ENCODE results near the gene DPP9.
"Not testable (repeated sequence)": the region's sequence is repeated elsewhere in the genome, so short reads cannot be mapped to it uniquely, and the experiment has no call there.

The DPP9 gene

GRCh38 chr19:4686700-4687099 is 36.9 kb downstream of the DPP9 start:
- Histone ChIP-seq H3K4me3 (ENCODE audit: low read length in 2 of 2) (no peak overlapping the region), H3K27me3 (ENCODE audit: control insufficient read depth in 1 of 2, insufficient read depth in 2 of 2, low read length in 2 of 2) (no peaks in the 10 kb centered on the region), H3K36me3 (ENCODE audit: control insufficient read depth in 2 of 2, insufficient read depth in 2 of 2, low read length in 2 of 2) (peaks cover 34 to 47% of the 10 kb centered on the region in 2 donors), H3K27ac (ENCODE audit: low read length) (no peak overlapping the region), H3K4me1 (ENCODE audit: control insufficient read depth, insufficient read depth, low read length) (no peaks in the 10 kb centered on the region), H3K9me3 (ENCODE audit: control insufficient read depth in 2 of 2, low read length in 2 of 2) (no peaks in the 10 kb centered on the region), H3K9ac (ENCODE audit: low read length in 2 of 2) (no peak overlapping the region)

- Histone ChIP-seq H3K36me3 (ENCODE audit: control insufficient read depth in 2 of 2, insufficient read depth in 2 of 2, low read length in 2 of 2) (peaks cover 20 to 39% of the 10 kb centered on the region in 2 donors), H3K4me3 (ENCODE audit: low read length in 2 of 2) (no peak overlapping the region), H3K27ac (ENCODE audit: low read length) (no peak overlapping the region), H3K4me1 (ENCODE audit: control insufficient read depth, insufficient read depth, low read length) (no peaks in the 10 kb centered on the region), H3K9me3 (ENCODE audit: control insufficient read depth in 2 of 2, low read length in 2 of 2) (no peaks in the 10 kb centered on the region), H3K9ac (ENCODE audit: low read length in 2 of 2) (no peak overlapping the region), H3K27me3 (ENCODE audit: control insufficient read depth in 1 of 2, insufficient read depth in 2 of 2, low read length in 2 of 2) (no peaks in the 10 kb centered on the region)
Measured at GRCh38 chr19:4684312-4685095, 39.1 kb downstream of the DPP9 start.

GRCh38 chr19:4682417-4683200 is 41.0 kb downstream of the DPP9 start:
- Histone ChIP-seq H3K9ac (ENCODE audit: low read length in 2 of 2) (no peak overlapping the region), H3K4me3 (ENCODE audit: low read length in 2 of 2) (no peak overlapping the region), H3K27me3 (ENCODE audit: control insufficient read depth in 1 of 2, insufficient read depth in 2 of 2, low read length in 2 of 2) (no peaks in the 10 kb centered on the region), H3K4me1 (ENCODE audit: control insufficient read depth, insufficient read depth, low read length) (no peaks in the 10 kb centered on the region), H3K27ac (ENCODE audit: low read length) (no peak overlapping the region), H3K9me3 (ENCODE audit: control insufficient read depth in 2 of 2, low read length in 2 of 2) (no peaks in the 10 kb centered on the region), H3K36me3 (ENCODE audit: control insufficient read depth in 2 of 2, insufficient read depth in 2 of 2, low read length in 2 of 2) (peaks cover 19 to 33% of the 10 kb centered on the region in 2 donors)

GRCh38 chr19:4680021-4680420 is 43.6 kb downstream of the DPP9 start:
- peaks cover 5 to 26% of the 10 kb centered on the region in 2 donors for H3K36me3 ChIP-seq (ENCODE audit: control insufficient read depth in 2 of 2, insufficient read depth in 2 of 2, low read length in 2 of 2)
- H3K27me3 ChIP-seq (ENCODE audit: control insufficient read depth in 1 of 2, insufficient read depth in 2 of 2, low read length in 2 of 2); H3K9ac ChIP-seq (ENCODE audit: low read length in 2 of 2); H3K4me3 ChIP-seq (ENCODE audit: low read length in 2 of 2); H3K27ac ChIP-seq (ENCODE audit: low read length); H3K9me3 ChIP-seq (ENCODE audit: control insufficient read depth in 2 of 2, low read length in 2 of 2); H3K4me1 ChIP-seq (ENCODE audit: control insufficient read depth, insufficient read depth, low read length): not testable (repeated sequence)

- Histone ChIP-seq H3K4me3 (ENCODE audit: low read length in 2 of 2) (no peak overlapping the region), H3K27ac (ENCODE audit: low read length) (no peak overlapping the region), H3K36me3 (ENCODE audit: control insufficient read depth in 2 of 2, insufficient read depth in 2 of 2, low read length in 2 of 2) (peaks cover 4 to 25% of the 10 kb centered on the region in 2 donors), H3K9me3 (ENCODE audit: control insufficient read depth in 2 of 2, low read length in 2 of 2) (no peaks in the 10 kb centered on the region), H3K9ac (ENCODE audit: low read length in 2 of 2) (no peak overlapping the region), H3K27me3 (ENCODE audit: control insufficient read depth in 1 of 2, insufficient read depth in 2 of 2, low read length in 2 of 2) (no peaks in the 10 kb centered on the region), H3K4me1 (ENCODE audit: control insufficient read depth, insufficient read depth, low read length) (no peaks in the 10 kb centered on the region)
Measured at GRCh38 chr19:4678881-4679790, 44.5 kb downstream of the DPP9 start.

GRCh38 chr19:4676955-4677731 is 46.5 kb downstream of the DPP9 start:
- no peak overlapping the region for H3K4me3 ChIP-seq (ENCODE audit: low read length in 2 of 2)
- no peak overlapping the region for H3K9ac ChIP-seq (ENCODE audit: low read length in 2 of 2)
- H3K27ac ChIP-seq (ENCODE audit: low read length), result no peak overlapping the region
- H3K36me3 ChIP-seq (ENCODE audit: control insufficient read depth in 2 of 2, insufficient read depth in 2 of 2, low read length in 2 of 2), result peaks cover 0 to 12% of the 10 kb centered on the region in 2 donors
- H3K4me1 ChIP-seq (ENCODE audit: control insufficient read depth, insufficient read depth, low read length), result no peaks in the 10 kb centered on the region
- no peaks in the 10 kb centered on the region for H3K27me3 ChIP-seq (ENCODE audit: control insufficient read depth in 1 of 2, insufficient read depth in 2 of 2, low read length in 2 of 2)
- H3K9me3 ChIP-seq (ENCODE audit: control insufficient read depth in 2 of 2, low read length in 2 of 2), result no peaks in the 10 kb centered on the region

GRCh38 chr19:4675346-4675745 is 48.3 kb downstream of the DPP9 start:
- H3K36me3 ChIP-seq (ENCODE audit: control insufficient read depth in 2 of 2, insufficient read depth in 2 of 2, low read length in 2 of 2), result peaks cover 0 to 12% of the 10 kb centered on the region in 2 donors
- no peak overlapping the region for H3K9ac ChIP-seq (ENCODE audit: low read length in 2 of 2)
- no peaks in the 10 kb centered on the region for H3K27me3 ChIP-seq (ENCODE audit: control insufficient read depth in 1 of 2, insufficient read depth in 2 of 2, low read length in 2 of 2)
- no peaks in the 10 kb centered on the region for H3K9me3 ChIP-seq (ENCODE audit: control insufficient read depth in 2 of 2, low read length in 2 of 2)
- H3K4me1 ChIP-seq (ENCODE audit: control insufficient read depth, insufficient read depth, low read length), result peaks cover 3% of the 10 kb centered on the region
- no peak overlapping the region for H3K27ac ChIP-seq (ENCODE audit: low read length)
- no peak overlapping the region for H3K4me3 ChIP-seq (ENCODE audit: low read length in 2 of 2)

GRCh38 chr19:4673726-4674125 is 49.9 kb downstream of the DPP9 start:
- peaks cover 14% of the 10 kb centered on the region for H3K4me1 ChIP-seq (ENCODE audit: control insufficient read depth, insufficient read depth, low read length)
- H3K27ac ChIP-seq (ENCODE audit: low read length), result no peak overlapping the region
- H3K27me3 ChIP-seq (ENCODE audit: control insufficient read depth in 1 of 2, insufficient read depth in 2 of 2, low read length in 2 of 2), result no peaks in the 10 kb centered on the region
- peaks cover 0 to 7% of the 10 kb centered on the region in 2 donors for H3K36me3 ChIP-seq (ENCODE audit: control insufficient read depth in 2 of 2, insufficient read depth in 2 of 2, low read length in 2 of 2)
- no peak overlapping the region for H3K4me3 ChIP-seq (ENCODE audit: low read length in 2 of 2)
- H3K9me3 ChIP-seq (ENCODE audit: control insufficient read depth in 2 of 2, low read length in 2 of 2), result no peaks in the 10 kb centered on the region
- no peak overlapping the region for H3K9ac ChIP-seq (ENCODE audit: low read length in 2 of 2)

GRCh38 chr19:4673216-4673615 is 50.4 kb downstream of the DPP9 start:
- peaks cover 18% of the 10 kb centered on the region for H3K4me1 ChIP-seq (ENCODE audit: control insufficient read depth, insufficient read depth, low read length)
- peaks cover 4 to 11% of the 10 kb centered on the region in 2 donors for H3K36me3 ChIP-seq (ENCODE audit: control insufficient read depth in 2 of 2, insufficient read depth in 2 of 2, low read length in 2 of 2)
- no peaks in the 10 kb centered on the region for H3K9me3 ChIP-seq (ENCODE audit: control insufficient read depth in 2 of 2, low read length in 2 of 2)
- H3K9ac ChIP-seq (ENCODE audit: low read length in 2 of 2), result no peak overlapping the region
- no peaks in the 10 kb centered on the region for H3K27me3 ChIP-seq (ENCODE audit: control insufficient read depth in 1 of 2, insufficient read depth in 2 of 2, low read length in 2 of 2)
- no peak overlapping the region for H3K27ac ChIP-seq (ENCODE audit: low read length)
- no peak overlapping the region for H3K4me3 ChIP-seq (ENCODE audit: low read length in 2 of 2)

All from stomach smooth muscle (tissue), 2 donors.